GM21381 (cell line): Measurements from ENCODE around the gene ZNF491.
"Not testable (repeated sequence)": the region's sequence is repeated elsewhere in the genome, so short reads cannot be mapped to it uniquely, and the experiment has no call there.

Source experiments
- ATAC-seq: cut with Tn5 transposase; IDR thresholded peaks from one replicate; pipeline ENCODE4 v1.9.1; 2021; ENCODE audit warnings: mild to moderate bottlenecking, moderate library complexity; ENCODE audit not compliant: unreplicated experiment

Gene ZNF491

GRCh38 chr19:11798391-11799330 lies at the start of gene ZNF491:
TSS of gene ZNF491 (plus strand) at chr19:11798523. CDS start at chr19:11805954, 7,431 bp downstream.
- peak; percentile 85 for ATAC-seq

GRCh38 chr19:11749751-11750150 lies 48.6 kb upstream of the ZNF491 start:
- ATAC-seq = no peak

GRCh38 chr19:11752244-11752736 lies 46.0 kb upstream of the ZNF491 start:
- no peak for ATAC-seq

- no peak for ATAC-seq
These were observed 43.7 kb upstream of the ZNF491 start for GRCh38 chr19:11754663-11755062.

GRCh38 chr19:11756965-11757364 lies 41.4 kb upstream of the ZNF491 start:
- ATAC-seq = no peak

- no peak for ATAC-seq
These were observed 38.5 kb upstream of the ZNF491 start for GRCh38 chr19:11759805-11760204.

- ATAC-seq = no peak
These were observed 35.2 kb upstream of the ZNF491 start for GRCh38 chr19:11763117-11763516.

GRCh38 chr19:11763611-11764010 lies 34.7 kb upstream of the ZNF491 start:
- ATAC-seq = no peak

- ATAC-seq = peak; percentile 83
These were observed 31.4 kb upstream of the ZNF491 start, which contains the start of gene ZNF441 for GRCh38 chr19:11766597-11767591. TSS of gene ZNF441 (plus strand) at chr19:11767000. CDS start at chr19:11767194, 194 bp downstream.

GRCh38 chr19:11767633-11768133 lies 30.6 kb upstream of the ZNF491 start:
- ATAC-seq = peak; percentile 38

GRCh38 chr19:11769995-11770394 lies 28.3 kb upstream of the ZNF491 start:
- ATAC-seq = no peak

- ATAC-seq = not testable (repeated sequence)
These were observed 26.8 kb upstream of the ZNF491 start for GRCh38 chr19:11771520-11771919.

GRCh38 chr19:11776669-11777068 lies 21.7 kb upstream of the ZNF491 start:
- ATAC-seq = not testable (repeated sequence)

- ATAC-seq = no peak
These were observed 17.8 kb upstream of the ZNF491 start for GRCh38 chr19:11780431-11781020.

- no peak for ATAC-seq
These were observed 16.8 kb upstream of the ZNF491 start for GRCh38 chr19:11781295-11782057.

GRCh38 chr19:11783767-11784166 lies 14.6 kb upstream of the ZNF491 start:
- no peak for ATAC-seq

- no peak for ATAC-seq
These were observed 14.0 kb upstream of the ZNF491 start for GRCh38 chr19:11784356-11784755.

GRCh38 chr19:11787536-11787935 lies 10.8 kb upstream of the ZNF491 start:
- ATAC-seq = no peak

GRCh38 chr19:11792942-11793341 lies 5.4 kb upstream of the ZNF491 start:
- no peak for ATAC-seq

GRCh38 chr19:11797491-11797890 lies 832 bp upstream of the ZNF491 start:
- ATAC-seq = peak; percentile 57
